Neural cell (in vitro differentiated cells): ENCODE results near the gene C20orf202. TPM values are rescaled to one million over a fixed set of nuclear protein-coding genes. Genes with fewer than 3 reads are reported as not detected.

Source experiments
- H2AFZ ChIP-seq: fragments of 200-600, 300-800 bp; sonication (generic), shearing (Covaris generic); 2 replicates; pipeline ENCODE4 v1.6.0; 2014; ENCODE audit warnings: low read depth, mild to moderate bottlenecking, antibody characterized with exemption, low read length, moderate library complexity
- H3F3A ChIP-seq: fragments of 200-600 bp; shearing (Covaris generic); 2 replicates; pipeline ENCODE4 v1.6.1; 2016; ENCODE audit warnings: mild to moderate bottlenecking, moderate library complexity, mixed read lengths, antibody characterized with exemption, low read length; ENCODE audit not compliant: insufficient read depth, poor library complexity, severe bottlenecking
- H3K27ac ChIP-seq: fragments of 200-600, 300-800 bp; sonication (generic), shearing (Covaris generic); 2 replicates; pipeline ENCODE4 v1.5.1; 2014; ENCODE audit warnings: mild to moderate bottlenecking, low read length, moderate library complexity
- H3K27me3 ChIP-seq: fragments of 300-800, 200-600 bp; sonication (generic), shearing (Covaris generic); 2 replicates; pipeline ENCODE4 v1.6.0; 2014; ENCODE audit warnings: mild to moderate bottlenecking, low read depth, low read length, moderate library complexity; ENCODE audit not compliant: insufficient read depth
- H3K36me3 ChIP-seq: fragments of 300-800, 200-600 bp; sonication (generic), shearing (Covaris generic); 2 replicates; pipeline ENCODE4 v1.5.1; 2014; ENCODE audit warnings: mild to moderate bottlenecking, antibody characterized with exemption, low read length, moderate library complexity; ENCODE audit not compliant: insufficient read depth
- H3K4me2 ChIP-seq: fragments of 300-800, 200-600 bp; sonication (generic), shearing (Covaris generic); 2 replicates; pipeline ENCODE4 v1.6.0; 2014; ENCODE audit warnings: mild to moderate bottlenecking, low read length
- H3K4me3 ChIP-seq: fragments of 300-800, 200-600 bp; sonication (generic), shearing (Covaris generic); 2 replicates; pipeline ENCODE4 v1.5.1; 2014; ENCODE audit warnings: mild to moderate bottlenecking, low read length, moderate library complexity
- H3K79me2 ChIP-seq: fragments of 200-600 bp; shearing (Covaris generic); replicated peaks from 2 replicates; pipeline ENCODE4 v1.6.0; 2014; ENCODE audit warnings: mild to moderate bottlenecking, low read length, moderate library complexity; ENCODE audit not compliant: insufficient read depth
- H3K9ac ChIP-seq: fragments of 300-800, 200-600 bp; sonication (generic), shearing (Covaris generic); 2 replicates; pipeline ENCODE4 v1.6.1; 2016; ENCODE audit warnings: mild to moderate bottlenecking, low read length, mixed read lengths
- H3K9me2 ChIP-seq: fragments of 200-600 bp; shearing (Covaris generic); 2 replicates; pipeline ENCODE4 v1.6.1; 2016; ENCODE audit warnings: mild to moderate bottlenecking, low read length, mixed read lengths; ENCODE audit not compliant: insufficient read depth
- H3K9me3 ChIP-seq: fragments of 200-600, 300-800 bp; sonication (generic), shearing (Covaris generic); 2 replicates; pipeline ENCODE4 v1.6.1; 2016; ENCODE audit warnings: mild to moderate bottlenecking, mixed run types, low read length, moderate library complexity, mixed read lengths
- H4K20me1 ChIP-seq: fragments of 200-600 bp; shearing (Covaris generic); 2 replicates; pipeline ENCODE4 v1.6.1; 2016; ENCODE audit warnings: mild to moderate bottlenecking, mixed run types; ENCODE audit not compliant: insufficient read depth
- EP300 ChIP-seq: fragments of 450-650 bp; conservative IDR thresholded peaks from 2 replicates; pipeline ENCODE4 v1.6.1; 2014; ENCODE audit warnings: antibody characterized with exemption, mild to moderate bottlenecking, moderate library complexity; ENCODE audit not compliant: poor library complexity, severe bottlenecking
- EZH2 ChIP-seq: fragments of 200-600, 300-800 bp; shearing (Covaris generic), sonication (generic); IDR thresholded peaks from 2 replicates; pipeline ENCODE4 v1.6.1; 2014; ENCODE audit warnings: antibody characterized with exemption, low read length, borderline replicate concordance, mild to moderate bottlenecking; ENCODE audit not compliant: insufficient read depth, poor library complexity, severe bottlenecking
- MXI1 ChIP-seq: fragments of 450-650 bp; conservative IDR thresholded peaks from 2 replicates; pipeline ENCODE4 v1.6.1; 2014; ENCODE audit warnings: antibody characterized with exemption, mild to moderate bottlenecking; ENCODE audit not compliant: poor library complexity, severe bottlenecking
- POLR2AphosphoS5 ChIP-seq: IDR thresholded peaks from 2 replicates; pipeline ENCODE4 v1.6.1; 2012
- RAD21 ChIP-seq: fragments of 450-650 bp; conservative IDR thresholded peaks from 2 replicates; pipeline ENCODE4 v1.6.1; 2014; ENCODE audit warnings: antibody characterized with exemption, mild to moderate bottlenecking, moderate library complexity
- SMC3 ChIP-seq: fragments of 450-650 bp; conservative IDR thresholded peaks from 2 replicates; pipeline ENCODE4 v1.6.1; 2014; ENCODE audit warnings: antibody characterized with exemption, mild to moderate bottlenecking, moderate library complexity; ENCODE audit not compliant: poor library complexity
- TAF1 ChIP-seq: IDR thresholded peaks from 2 replicates; pipeline ENCODE4 v1.6.1; 2012; ENCODE audit warnings: low read depth
- polyA plus RNA-seq: library from polyadenylated mRNA; depleted of rRNA; stranded (reverse); fragments of >200 nt; gene quantifications from 2 replicates; pipeline ENCODE4 v1.2.3, GENCODE V29; 2014
- TF ChIP-seq, protein P1 (sequence below): IDR thresholded peaks from 2 replicates; pipeline ENCODE4 v1.6.1; 2012; ENCODE audit warnings: borderline replicate concordance
- TF ChIP-seq, protein P2 (sequence below): fragments of 450-650 bp; IDR thresholded peaks from 2 replicates; pipeline ENCODE4 v1.5.1; 2014; ENCODE audit warnings: antibody characterized with exemption, mild to moderate bottlenecking, moderate library complexity; ENCODE audit not compliant: poor library complexity, severe bottlenecking

Gene C20orf202
- polyA plus RNA-seq, 1 donor from 2014 or later, result 0.62 TPM

DNA sequence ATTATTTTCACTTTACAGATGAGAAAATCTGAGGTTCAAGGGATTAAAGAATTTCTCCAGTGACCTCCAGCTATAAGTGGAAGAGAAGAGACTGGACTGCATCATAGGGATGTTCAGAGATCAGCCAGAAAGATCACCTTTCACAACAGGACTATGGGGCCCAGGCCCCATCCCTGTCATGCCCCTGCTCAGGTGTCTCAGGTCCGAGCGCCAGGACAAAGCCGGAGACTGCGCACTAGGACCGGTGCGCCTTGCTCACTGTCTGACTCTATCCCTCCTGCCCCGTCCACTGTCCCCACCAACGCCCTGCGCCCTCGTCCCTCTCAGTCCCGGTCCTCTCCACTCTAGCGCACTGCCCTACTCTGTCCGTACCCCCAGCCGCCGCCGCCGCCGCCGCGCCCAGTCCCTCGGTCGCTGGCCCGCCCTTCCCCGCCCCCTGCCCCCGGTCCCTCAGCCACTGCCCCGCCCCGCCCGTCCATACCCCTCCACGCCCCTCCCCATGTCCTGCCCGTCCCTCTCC lies 22.1 kb downstream of the C20orf202 start:
- peaks cover 31% of the 10 kb centered on the region for H3K27me3 ChIP-seq
- no peaks in the 10 kb centered on the region for H3K9me2 ChIP-seq
- TF ChIP-seq EZH2 (no peak), SMC3 (no peak), POLR2AphosphoS5 (no peak), EP300 (no peak), MXI1 (no peak), TAF1 (no peak), RAD21 (no peak)
- TF ChIP-seq, protein P1, sequence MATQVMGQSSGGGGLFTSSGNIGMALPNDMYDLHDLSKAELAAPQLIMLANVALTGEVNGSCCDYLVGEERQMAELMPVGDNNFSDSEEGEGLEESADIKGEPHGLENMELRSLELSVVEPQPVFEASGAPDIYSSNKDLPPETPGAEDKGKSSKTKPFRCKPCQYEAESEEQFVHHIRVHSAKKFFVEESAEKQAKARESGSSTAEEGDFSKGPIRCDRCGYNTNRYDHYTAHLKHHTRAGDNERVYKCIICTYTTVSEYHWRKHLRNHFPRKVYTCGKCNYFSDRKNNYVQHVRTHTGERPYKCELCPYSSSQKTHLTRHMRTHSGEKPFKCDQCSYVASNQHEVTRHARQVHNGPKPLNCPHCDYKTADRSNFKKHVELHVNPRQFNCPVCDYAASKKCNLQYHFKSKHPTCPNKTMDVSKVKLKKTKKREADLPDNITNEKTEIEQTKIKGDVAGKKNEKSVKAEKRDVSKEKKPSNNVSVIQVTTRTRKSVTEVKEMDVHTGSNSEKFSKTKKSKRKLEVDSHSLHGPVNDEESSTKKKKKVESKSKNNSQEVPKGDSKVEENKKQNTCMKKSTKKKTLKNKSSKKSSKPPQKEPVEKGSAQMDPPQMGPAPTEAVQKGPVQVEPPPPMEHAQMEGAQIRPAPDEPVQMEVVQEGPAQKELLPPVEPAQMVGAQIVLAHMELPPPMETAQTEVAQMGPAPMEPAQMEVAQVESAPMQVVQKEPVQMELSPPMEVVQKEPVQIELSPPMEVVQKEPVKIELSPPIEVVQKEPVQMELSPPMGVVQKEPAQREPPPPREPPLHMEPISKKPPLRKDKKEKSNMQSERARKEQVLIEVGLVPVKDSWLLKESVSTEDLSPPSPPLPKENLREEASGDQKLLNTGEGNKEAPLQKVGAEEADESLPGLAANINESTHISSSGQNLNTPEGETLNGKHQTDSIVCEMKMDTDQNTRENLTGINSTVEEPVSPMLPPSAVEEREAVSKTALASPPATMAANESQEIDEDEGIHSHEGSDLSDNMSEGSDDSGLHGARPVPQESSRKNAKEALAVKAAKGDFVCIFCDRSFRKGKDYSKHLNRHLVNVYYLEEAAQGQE, result no peak
- TF ChIP-seq, protein P2, sequence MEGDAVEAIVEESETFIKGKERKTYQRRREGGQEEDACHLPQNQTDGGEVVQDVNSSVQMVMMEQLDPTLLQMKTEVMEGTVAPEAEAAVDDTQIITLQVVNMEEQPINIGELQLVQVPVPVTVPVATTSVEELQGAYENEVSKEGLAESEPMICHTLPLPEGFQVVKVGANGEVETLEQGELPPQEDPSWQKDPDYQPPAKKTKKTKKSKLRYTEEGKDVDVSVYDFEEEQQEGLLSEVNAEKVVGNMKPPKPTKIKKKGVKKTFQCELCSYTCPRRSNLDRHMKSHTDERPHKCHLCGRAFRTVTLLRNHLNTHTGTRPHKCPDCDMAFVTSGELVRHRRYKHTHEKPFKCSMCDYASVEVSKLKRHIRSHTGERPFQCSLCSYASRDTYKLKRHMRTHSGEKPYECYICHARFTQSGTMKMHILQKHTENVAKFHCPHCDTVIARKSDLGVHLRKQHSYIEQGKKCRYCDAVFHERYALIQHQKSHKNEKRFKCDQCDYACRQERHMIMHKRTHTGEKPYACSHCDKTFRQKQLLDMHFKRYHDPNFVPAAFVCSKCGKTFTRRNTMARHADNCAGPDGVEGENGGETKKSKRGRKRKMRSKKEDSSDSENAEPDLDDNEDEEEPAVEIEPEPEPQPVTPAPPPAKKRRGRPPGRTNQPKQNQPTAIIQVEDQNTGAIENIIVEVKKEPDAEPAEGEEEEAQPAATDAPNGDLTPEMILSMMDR, result no peak
- H3F3A ChIP-seq, result no peaks in the 10 kb centered on the region
- H3K79me2 ChIP-seq, result no peaks in the 10 kb centered on the region
- H3K27ac ChIP-seq, result no peak overlapping the region
- no peaks in the 10 kb centered on the region for H3K36me3 ChIP-seq
- peak overlapping the region; percentile 61 for H3K9ac ChIP-seq
- H2AFZ ChIP-seq, result peak overlapping the region; percentile 51
- H4K20me1 ChIP-seq, result no peaks in the 10 kb centered on the region
- peak overlapping the region; percentile 59 for H3K4me2 ChIP-seq
- H3K9me3 ChIP-seq, result no peaks in the 10 kb centered on the region
- peak overlapping the region; percentile 80 for H3K4me3 ChIP-seq

DNA sequence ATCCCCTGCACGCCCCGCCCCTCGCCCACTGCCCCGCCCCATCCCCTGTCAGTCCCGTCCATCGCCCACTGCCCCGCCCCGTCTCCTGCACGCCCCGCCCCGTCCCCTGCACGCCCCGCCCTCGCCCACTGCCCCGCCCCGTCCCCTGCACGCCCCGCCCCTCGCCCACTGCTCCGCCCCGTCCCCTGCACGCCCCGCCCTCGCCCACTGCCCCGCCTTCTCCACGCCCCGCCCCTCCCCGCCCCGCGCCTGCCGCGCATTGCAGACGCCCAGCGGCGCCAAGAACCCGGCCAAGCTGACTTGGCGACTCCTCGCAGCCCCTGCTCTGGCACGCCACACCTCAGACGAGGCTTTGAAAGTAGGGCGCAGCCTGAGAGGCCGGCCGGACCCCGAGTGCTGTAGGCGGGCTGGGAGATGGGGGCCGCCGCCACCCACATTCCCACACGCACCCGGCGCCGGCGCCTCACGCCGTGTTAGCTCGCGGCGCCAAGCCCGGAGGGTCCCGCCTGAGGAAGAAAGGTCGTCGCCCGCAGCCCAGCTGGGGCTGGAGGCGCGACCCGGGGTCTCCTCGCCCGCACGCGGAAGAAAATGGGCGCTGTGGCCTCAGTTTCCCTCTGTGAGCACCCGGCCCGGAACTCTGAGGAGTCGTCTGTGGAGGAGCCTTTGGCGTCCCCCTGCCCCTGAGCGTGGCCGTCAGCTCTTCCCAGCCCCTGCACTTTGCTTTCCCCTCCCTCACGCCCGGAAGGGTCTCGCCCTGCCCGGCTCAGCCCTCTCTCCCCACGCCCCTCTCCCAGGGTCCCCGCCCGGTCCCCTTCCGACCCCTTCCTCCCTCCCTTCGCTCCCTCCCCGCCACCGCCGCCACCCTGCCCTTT lies 22.8 kb downstream of the C20orf202 start, which contains the start of gene RAD21L1:
RAD21L1 (plus strand) TSS at position 262 of the 872 bp plus-strand sequence. CDS start 2,410 bp downstream, outside the sequence.
- Histone ChIP-seq H4K20me1 (no peaks in the 10 kb centered on the region), H3K4me3 (peak within 1 kb of the TSS; percentile 80), H2AFZ (peak within 1 kb of the TSS; percentile 51), H3K79me2 (no peaks in the 10 kb centered on the region), H3K27ac (no peak within 1 kb of the TSS), H3K4me2 (peak within 1 kb of the TSS; percentile 59), H3K9ac (peak within 1 kb of the TSS; percentile 61), H3K36me3 (no peaks in the 10 kb centered on the region), H3F3A (no peaks in the 10 kb centered on the region), H3K27me3 (peaks cover 31% of the 10 kb centered on the region), H3K9me2 (no peaks in the 10 kb centered on the region), H3K9me3 (no peaks in the 10 kb centered on the region)
- TF ChIP-seq, protein P2, result no peak
- no peak for TF ChIP-seq TAF1
- TF ChIP-seq EZH2, result no peak
- TF ChIP-seq SMC3, result no peak
- TF ChIP-seq RAD21, result peak; percentile 27
- TF ChIP-seq MXI1, result peak; percentile 34
- TF ChIP-seq, protein P1, result no peak
- TF ChIP-seq POLR2AphosphoS5, result no peak
- TF ChIP-seq EP300, result no peak
